ENCODE results near the gene ICAM3. TPM values are rescaled to one million over a fixed set of nuclear protein-coding genes. Genes with fewer than 3 reads are reported as not detected.

Gene ICAM3
- total RNA-seq, 1 donor from 2014 or later = 33.0 TPM

GRCh38 chr19:10333758-10334587 lies 5.5 kb downstream of the ICAM3 start:
- ATAC-seq = peak; percentile 1 to 3
- TF ChIP-seq CTCF (IDR thresholded peaks at IDR 0.05) = no peak
- Histone ChIP-seq H3K27me3 (ENCODE audit: low read depth) (no peaks in the 10 kb centered on the region), H3K27ac (peak overlapping the region; percentile 88), H3K4me1 (peaks cover 29% of the 10 kb centered on the region), H3K4me3 (peak overlapping the region; percentile 80), H3K9me3 (no peaks in the 10 kb centered on the region), H3K36me3 (peaks cover 19% of the 10 kb centered on the region)
- no peak for DNase-seq
- intact Hi-C loops (cut with DNase I) = no loop called here

- no peaks in the 10 kb centered on the region for H3K27me3 ChIP-seq (ENCODE audit: low read depth)
- peaks cover 29% of the 10 kb centered on the region for H3K4me1 ChIP-seq
- intact Hi-C loops (cut with DNase I) = no loop called here
- no peaks in the 10 kb centered on the region for H3K9me3 ChIP-seq
- ATAC-seq = peak; percentile 95 to 96
- H3K27ac ChIP-seq = peak within 1 kb of the TSS; percentile 88
- DNase-seq = peak; percentile 98
- H3K4me3 ChIP-seq = peak within 1 kb of the TSS; percentile 80
- TF ChIP-seq CTCF (IDR thresholded peaks at IDR 0.05) = no peak
- peaks cover 27% of the 10 kb centered on the region for H3K36me3 ChIP-seq
Measured at GRCh38 chr19:10332965-10333757, 6.3 kb downstream of the ICAM3 start, which contains the start of gene RAVER1. RAVER1 (minus strand) TSS chr19:10333529; CDS start chr19:10333507, 22 bp downstream.

- H3K36me3 ChIP-seq = peaks cover 35% of the 10 kb centered on the region
- H3K27ac ChIP-seq = peak overlapping the region; percentile 88
- H3K4me1 ChIP-seq = peaks cover 29% of the 10 kb centered on the region
- no peaks in the 10 kb centered on the region for H3K27me3 ChIP-seq (ENCODE audit: low read depth)
- no peak for DNase-seq
- intact Hi-C loops (cut with DNase I) = no loop called here
- peak overlapping the region; percentile 80 for H3K4me3 ChIP-seq
- no peaks in the 10 kb centered on the region for H3K9me3 ChIP-seq
- no peak for ATAC-seq
- TF ChIP-seq CTCF (IDR thresholded peaks at IDR 0.05) = no peak
Measured at GRCh38 chr19:10332158-10332964, 7.1 kb downstream of the ICAM3 start.

GRCh38 chr19:10329555-10329954 lies 9.9 kb downstream of the ICAM3 start:
- DNase-seq = no peak
- Histone ChIP-seq H3K4me1 (peaks cover 20% of the 10 kb centered on the region), H3K4me3 (no peak overlapping the region), H3K27me3 (ENCODE audit: low read depth) (no peaks in the 10 kb centered on the region), H3K27ac (no peak overlapping the region), H3K36me3 (peaks cover 63% of the 10 kb centered on the region), H3K9me3 (no peaks in the 10 kb centered on the region)
- no peak for ATAC-seq
- TF ChIP-seq CTCF (IDR thresholded peaks at IDR 0.05) = no peak
- intact Hi-C loops (cut with DNase I) = no loop called here

Measured in lower lobe of right lung (tissue), 2 donors.